ENCODE measurements around the gene MBTPS1.

GRCh38 chr16:84085773-84086172, 31.0 kb downstream of the MBTPS1 start:
- TF ChIP-seq CTCF (IDR thresholded peaks at IDR 0.05) (no peak), POLR2A (IDR thresholded peaks at IDR 0.05) (no peak), POLR2AphosphoS5 (IDR thresholded peaks at IDR 0.05) (no peak)

All from suprapubic skin (tissue), 4 donors.